ENCODE data around the gene ACE. TPM values are rescaled to one million over a fixed set of nuclear protein-coding genes. Genes with fewer than 3 reads are reported as not detected.

Gene ACE
- total RNA-seq, 1 donor from 2014 or later = 1.0 TPM

DNA sequence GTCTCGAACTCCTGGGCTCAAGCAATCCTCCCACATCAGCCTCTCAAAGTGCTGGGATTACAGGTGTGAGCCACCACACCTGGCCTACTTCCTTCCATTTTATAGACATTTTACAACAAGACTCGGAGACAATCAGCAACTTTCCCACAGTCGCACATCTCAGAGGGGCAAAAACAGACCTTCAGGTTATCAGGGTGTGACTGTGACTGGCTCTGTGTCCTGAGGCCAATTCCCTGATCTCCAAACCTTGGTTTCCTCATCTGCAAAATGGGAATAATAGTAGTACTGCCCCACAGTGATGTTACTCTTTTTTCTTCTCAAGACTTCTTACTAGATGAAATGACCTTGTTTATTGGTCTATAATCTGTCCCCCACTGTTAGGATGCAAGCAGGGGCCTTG lies 35.5 kb downstream of the ACE start:
- Histone ChIP-seq H3K79me2 (ENCODE audit: insufficient read depth, low read length) (no peaks in the 10 kb centered on the region), H3K36me3 (ENCODE audit: insufficient read depth, low read length) (no peaks in the 10 kb centered on the region), H3K27ac (ENCODE audit: low read depth, low read length) (no peak overlapping the region), H3K4me2 (ENCODE audit: low read length) (no peak overlapping the region), H2AFZ (ENCODE audit: low read depth, low read length) (no peak overlapping the region), H3K4me3 (ENCODE audit: insufficient read depth, low read depth, low read length) (no peak overlapping the region), H3K9ac (ENCODE audit: low read length) (no peak overlapping the region), H4K20me1 (ENCODE audit: insufficient read depth, low read length) (no peaks in the 10 kb centered on the region), H3K27me3 (ENCODE audit: insufficient read depth, low read length) (peaks cover 9% of the 10 kb centered on the region), H3K4me1 (ENCODE audit: insufficient read depth, low read length) (peaks cover 4% of the 10 kb centered on the region), H3K9me3 (ENCODE audit: insufficient read depth, low read depth, low read length) (no peaks in the 10 kb centered on the region)
- H3K27ac Mint-ChIP-seq (ENCODE audit: unreplicated experiment) = no peak overlapping the region
- no peak overlapping the region for H3K4me3 Mint-ChIP-seq (ENCODE audit: unreplicated experiment)
- H3K4me1 Mint-ChIP-seq (ENCODE audit: low read depth, unreplicated experiment) = peaks cover 7% of the 10 kb centered on the region
- FAIRE-seq (no peak), DNase-seq (ENCODE audit: low read depth) (no peak)
- TF ChIP-seq EZH2 (IDR thresholded peaks at IDR 0.05; ENCODE audit: insufficient read depth, low read length) = no peak
- TF ChIP-seq, protein P1, sequence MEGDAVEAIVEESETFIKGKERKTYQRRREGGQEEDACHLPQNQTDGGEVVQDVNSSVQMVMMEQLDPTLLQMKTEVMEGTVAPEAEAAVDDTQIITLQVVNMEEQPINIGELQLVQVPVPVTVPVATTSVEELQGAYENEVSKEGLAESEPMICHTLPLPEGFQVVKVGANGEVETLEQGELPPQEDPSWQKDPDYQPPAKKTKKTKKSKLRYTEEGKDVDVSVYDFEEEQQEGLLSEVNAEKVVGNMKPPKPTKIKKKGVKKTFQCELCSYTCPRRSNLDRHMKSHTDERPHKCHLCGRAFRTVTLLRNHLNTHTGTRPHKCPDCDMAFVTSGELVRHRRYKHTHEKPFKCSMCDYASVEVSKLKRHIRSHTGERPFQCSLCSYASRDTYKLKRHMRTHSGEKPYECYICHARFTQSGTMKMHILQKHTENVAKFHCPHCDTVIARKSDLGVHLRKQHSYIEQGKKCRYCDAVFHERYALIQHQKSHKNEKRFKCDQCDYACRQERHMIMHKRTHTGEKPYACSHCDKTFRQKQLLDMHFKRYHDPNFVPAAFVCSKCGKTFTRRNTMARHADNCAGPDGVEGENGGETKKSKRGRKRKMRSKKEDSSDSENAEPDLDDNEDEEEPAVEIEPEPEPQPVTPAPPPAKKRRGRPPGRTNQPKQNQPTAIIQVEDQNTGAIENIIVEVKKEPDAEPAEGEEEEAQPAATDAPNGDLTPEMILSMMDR (IDR thresholded peaks at IDR 0.05; ENCODE audit: insufficient read depth, low read depth, low read length) = no peak
- H3K27me3 Mint-ChIP-seq (ENCODE audit: low read depth, unreplicated experiment) = peaks cover 53% of the 10 kb centered on the region
- H3K36me3 Mint-ChIP-seq (ENCODE audit: low read depth, unreplicated experiment) = peaks cover 3% of the 10 kb centered on the region
- H3K9me3 Mint-ChIP-seq (ENCODE audit: unreplicated experiment) = peaks cover 7% of the 10 kb centered on the region

DNA sequence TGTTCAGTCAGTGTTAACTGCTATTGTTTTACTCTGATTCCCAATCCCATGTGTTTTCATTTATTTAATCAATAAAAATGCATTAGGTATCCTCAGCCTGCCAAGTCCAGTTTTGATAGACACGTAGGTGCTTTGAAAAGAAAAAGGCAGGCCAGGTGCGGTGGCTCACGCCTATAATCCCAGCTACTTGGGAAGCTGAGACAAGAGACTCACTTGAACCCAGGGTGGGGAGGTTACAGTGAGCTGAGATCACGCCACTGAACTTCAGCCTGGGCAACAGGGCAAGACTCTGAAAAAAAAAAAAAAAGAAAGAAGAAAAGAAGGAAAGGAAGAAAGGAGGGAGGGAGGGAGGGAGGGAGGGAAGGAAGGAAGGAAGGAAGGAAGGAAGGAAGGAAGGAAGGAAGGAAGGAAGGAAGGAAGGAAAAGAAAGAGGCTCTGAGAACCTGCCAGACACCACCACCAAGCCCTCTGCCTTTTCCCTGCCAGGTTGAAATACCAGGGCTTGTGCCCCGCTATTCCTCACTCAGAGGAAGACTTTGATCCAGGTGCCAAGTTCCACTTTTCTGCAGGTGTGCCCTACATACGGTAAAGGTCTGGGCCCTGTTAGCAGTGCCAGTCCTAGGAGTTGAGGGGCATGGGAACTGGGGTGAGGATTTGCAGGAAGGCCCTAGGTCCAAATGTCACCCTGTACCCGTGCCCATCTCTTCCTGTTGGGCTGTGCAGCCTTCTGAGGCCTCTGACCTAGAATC lies 36.2 kb downstream of the ACE start:
- Histone ChIP-seq H3K4me2 (ENCODE audit: low read length) (no peak overlapping the region), H3K79me2 (ENCODE audit: insufficient read depth, low read length) (no peaks in the 10 kb centered on the region), H3K9ac (ENCODE audit: low read length) (no peak overlapping the region), H3K27me3 (ENCODE audit: insufficient read depth, low read length) (peaks cover 9% of the 10 kb centered on the region), H3K27ac (ENCODE audit: low read depth, low read length) (no peak overlapping the region), H3K4me3 (ENCODE audit: insufficient read depth, low read depth, low read length) (no peak overlapping the region), H3K36me3 (ENCODE audit: insufficient read depth, low read length) (no peaks in the 10 kb centered on the region), H4K20me1 (ENCODE audit: insufficient read depth, low read length) (no peaks in the 10 kb centered on the region), H2AFZ (ENCODE audit: low read depth, low read length) (no peak overlapping the region), H3K4me1 (ENCODE audit: insufficient read depth, low read length) (peaks cover 7% of the 10 kb centered on the region), H3K9me3 (ENCODE audit: insufficient read depth, low read depth, low read length) (no peaks in the 10 kb centered on the region)
- Mint-ChIP-seq H3K27ac (ENCODE audit: unreplicated experiment) (no peak overlapping the region), H3K9me3 (ENCODE audit: unreplicated experiment) (peaks cover 7% of the 10 kb centered on the region), H3K4me3 (ENCODE audit: unreplicated experiment) (no peak overlapping the region), H3K27me3 (ENCODE audit: low read depth, unreplicated experiment) (peaks cover 50% of the 10 kb centered on the region), H3K36me3 (ENCODE audit: low read depth, unreplicated experiment) (peaks cover 3% of the 10 kb centered on the region), H3K4me1 (ENCODE audit: low read depth, unreplicated experiment) (peaks cover 12% of the 10 kb centered on the region)
- no peak for TF ChIP-seq EZH2 (IDR thresholded peaks at IDR 0.05; ENCODE audit: insufficient read depth, low read length)
- TF ChIP-seq, protein P1 (IDR thresholded peaks at IDR 0.05; ENCODE audit: insufficient read depth, low read depth, low read length) = no peak
- FAIRE-seq (no peak), DNase-seq (ENCODE audit: low read depth) (no peak)

DNA sequence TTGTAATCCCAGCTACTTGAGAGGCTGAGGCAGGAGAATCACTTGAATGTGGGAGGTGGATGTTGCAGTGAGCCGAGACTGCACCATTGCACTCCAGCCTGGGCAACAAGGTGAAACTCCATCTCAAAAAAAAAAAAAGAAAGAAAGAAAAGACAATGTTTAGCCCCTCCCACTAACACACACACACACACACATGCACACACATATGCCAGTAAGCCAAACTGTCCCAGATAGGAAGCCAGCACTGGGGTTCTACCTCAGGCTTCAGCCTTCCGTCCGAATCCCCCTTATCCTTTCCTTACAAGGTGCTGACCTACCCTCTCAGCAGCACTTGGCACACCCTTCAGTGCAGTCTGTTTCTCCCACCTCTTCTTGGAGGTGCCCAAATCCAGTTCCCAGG lies 37.6 kb downstream of the ACE start:
- no peaks in the 10 kb centered on the region for H4K20me1 ChIP-seq (ENCODE audit: insufficient read depth, low read length)
- H3K9me3 ChIP-seq (ENCODE audit: insufficient read depth, low read depth, low read length) = no peaks in the 10 kb centered on the region
- no peaks in the 10 kb centered on the region for H3K36me3 ChIP-seq (ENCODE audit: insufficient read depth, low read length)
- DNase-seq (ENCODE audit: low read depth) = no peak
- Mint-ChIP-seq H3K4me1 (ENCODE audit: low read depth, unreplicated experiment) (peaks cover 12% of the 10 kb centered on the region), H3K36me3 (ENCODE audit: low read depth, unreplicated experiment) (peaks cover 3% of the 10 kb centered on the region), H3K27ac (ENCODE audit: unreplicated experiment) (no peak overlapping the region), H3K9me3 (ENCODE audit: unreplicated experiment) (peaks cover 3% of the 10 kb centered on the region), H3K27me3 (ENCODE audit: low read depth, unreplicated experiment) (peaks cover 37% of the 10 kb centered on the region), H3K4me3 (ENCODE audit: unreplicated experiment) (no peak overlapping the region)
- no peak overlapping the region for H2AFZ ChIP-seq (ENCODE audit: low read depth, low read length)
- H3K4me1 ChIP-seq (ENCODE audit: insufficient read depth, low read length) = peaks cover 7% of the 10 kb centered on the region
- no peak overlapping the region for H3K27ac ChIP-seq (ENCODE audit: low read depth, low read length)
- no peak overlapping the region for H3K4me3 ChIP-seq (ENCODE audit: insufficient read depth, low read depth, low read length)
- peaks cover 7% of the 10 kb centered on the region for H3K27me3 ChIP-seq (ENCODE audit: insufficient read depth, low read length)
- TF ChIP-seq, protein P1 (IDR thresholded peaks at IDR 0.05; ENCODE audit: insufficient read depth, low read depth, low read length) = no peak
- TF ChIP-seq EZH2 (IDR thresholded peaks at IDR 0.05; ENCODE audit: insufficient read depth, low read length) = no peak
- no peak overlapping the region for H3K9ac ChIP-seq (ENCODE audit: low read length)
- no peak overlapping the region for H3K4me2 ChIP-seq (ENCODE audit: low read length)
- H3K79me2 ChIP-seq (ENCODE audit: insufficient read depth, low read length) = no peaks in the 10 kb centered on the region
- FAIRE-seq = no peak

Data from astrocyte (in vitro differentiated cells and primary cell).